ENCODE measurements around the gene MRTFA.

DNA sequence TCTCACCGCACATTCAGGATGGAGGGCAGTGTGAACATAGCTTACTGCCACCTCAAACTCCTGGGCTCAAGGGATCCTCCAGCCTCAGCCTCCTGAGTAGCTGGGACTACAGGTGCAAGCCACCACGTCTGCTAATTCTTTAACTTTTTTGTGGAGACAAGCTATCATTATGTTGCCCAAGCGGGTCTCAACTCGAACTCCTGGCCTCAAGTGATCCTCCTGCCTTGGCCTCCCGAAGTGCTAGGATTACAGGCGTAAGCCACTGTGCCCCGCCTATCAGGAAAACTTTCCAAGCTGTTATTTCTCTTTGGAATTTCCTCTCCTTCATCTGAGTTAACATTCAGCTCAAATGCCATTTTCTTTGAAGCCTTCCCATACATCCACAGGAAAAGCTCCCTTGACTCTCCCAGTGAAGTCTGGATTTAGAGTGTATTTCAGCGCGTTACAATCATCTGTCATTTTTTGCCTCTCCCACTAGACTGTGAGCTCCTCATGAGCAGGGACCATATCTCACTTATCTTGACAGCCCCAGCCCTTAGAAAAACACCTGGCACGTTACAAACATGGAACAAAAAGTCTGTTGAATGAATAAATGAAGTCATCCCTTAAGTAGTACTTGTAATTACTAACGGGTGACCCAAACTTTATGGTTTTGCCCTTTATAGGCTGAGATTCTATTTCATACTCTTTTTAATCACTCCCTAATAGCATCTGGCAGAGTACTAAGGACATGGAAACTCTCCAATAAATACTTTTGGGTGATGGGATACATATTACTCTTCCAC, 2.2 kb downstream of the MRTFA start:
- TF ChIP-seq, protein P1, sequence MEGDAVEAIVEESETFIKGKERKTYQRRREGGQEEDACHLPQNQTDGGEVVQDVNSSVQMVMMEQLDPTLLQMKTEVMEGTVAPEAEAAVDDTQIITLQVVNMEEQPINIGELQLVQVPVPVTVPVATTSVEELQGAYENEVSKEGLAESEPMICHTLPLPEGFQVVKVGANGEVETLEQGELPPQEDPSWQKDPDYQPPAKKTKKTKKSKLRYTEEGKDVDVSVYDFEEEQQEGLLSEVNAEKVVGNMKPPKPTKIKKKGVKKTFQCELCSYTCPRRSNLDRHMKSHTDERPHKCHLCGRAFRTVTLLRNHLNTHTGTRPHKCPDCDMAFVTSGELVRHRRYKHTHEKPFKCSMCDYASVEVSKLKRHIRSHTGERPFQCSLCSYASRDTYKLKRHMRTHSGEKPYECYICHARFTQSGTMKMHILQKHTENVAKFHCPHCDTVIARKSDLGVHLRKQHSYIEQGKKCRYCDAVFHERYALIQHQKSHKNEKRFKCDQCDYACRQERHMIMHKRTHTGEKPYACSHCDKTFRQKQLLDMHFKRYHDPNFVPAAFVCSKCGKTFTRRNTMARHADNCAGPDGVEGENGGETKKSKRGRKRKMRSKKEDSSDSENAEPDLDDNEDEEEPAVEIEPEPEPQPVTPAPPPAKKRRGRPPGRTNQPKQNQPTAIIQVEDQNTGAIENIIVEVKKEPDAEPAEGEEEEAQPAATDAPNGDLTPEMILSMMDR (IDR thresholded peaks at IDR 0.05), result no peak
- no peak for TF ChIP-seq POLR2AphosphoS5 (IDR thresholded peaks at IDR 0.05)

All from prostate gland (tissue), 2 donors.